Vagina (tissue), 2 donors: ENCODE data around the gene KRT75. TPM values are rescaled to one million over a fixed set of nuclear protein-coding genes. Genes with fewer than 3 reads are reported as not detected.
A peak's percentile ranks its signal among the peaks of the same experiment; 100 is the strongest.

Source experiments
- DNase-seq, 2 donors: peaks; one replicate each; pipeline ENCODE4 v3.0.0-alpha.2; 2017; ENCODE audit errors: extremely low spot score in 2 of 2
- H3K27ac ChIP-seq: fragments of 200-600 bp; sonication (generic); one replicate; pipeline ENCODE4 v1.5.1; 2019
- H3K27me3 ChIP-seq: fragments of 200-600 bp; sonication (generic); one replicate; pipeline ENCODE4 v1.5.1; 2019
- H3K36me3 ChIP-seq, 2 donors: fragments of 200-600 bp; sonication (generic); one replicate each; pipeline ENCODE4 v1.5.1; 2017 to 2019
- H3K4me1 ChIP-seq: fragments of 200-600 bp; sonication (generic); one replicate; pipeline ENCODE4 v1.5.1; 2019
- H3K4me3 ChIP-seq, 2 donors: fragments of 200-600 bp; sonication (generic); 1 replicate in 1 of 2; 2 replicates in 1 of 2; pipeline ENCODE4 v1.5.1; 2016 to 2019
- H3K9me3 ChIP-seq: fragments of 200-600 bp; sonication (generic); one replicate; pipeline ENCODE4 v1.5.1; 2019
- CTCF ChIP-seq, 3 experiments: fragments of 450-650 bp in 2 of 3; fragments of 200-600 bp in 1 of 3; sonication (generic) in 1 of 3; IDR thresholded peaks; one replicate each; pipeline ENCODE4 v1.5.1; 2017 to 2019; ENCODE audit warnings: antibody characterized with exemption in 3 of 3, mild to moderate bottlenecking in 2 of 3, moderate library complexity in 2 of 3
- POLR2A ChIP-seq, 2 donors: fragments of 450-650 bp; IDR thresholded peaks; one replicate each; pipeline ENCODE4 v1.6.1; 2017; ENCODE audit warnings: antibody characterized with exemption in 2 of 2, mild to moderate bottlenecking in 2 of 2, moderate library complexity in 2 of 2
- POLR2AphosphoS5 ChIP-seq, 2 donors: sonication (generic); formaldehyde crosslinking; IDR thresholded peaks; one replicate each; pipeline ENCODE4 v1.9.0; 2017; ENCODE audit warnings: antibody characterized with exemption in 2 of 2, mild to moderate bottlenecking in 2 of 2, low read depth in 1 of 2; ENCODE audit not compliant: insufficient read depth in 1 of 2
- intact Hi-C: fragments of 100-400 bp; cut with DNase I; formaldehyde crosslinking; loops from one replicate; pipeline ENCODE4 v1.15.1; 2023
- total RNA-seq: library from RNA; depleted of rRNA; stranded (reverse); fragments of >200 nt; gene quantifications from one replicate; pipeline ENCODE4 v1.2.3, GENCODE V29; 2016

Gene KRT75
- total RNA-seq, 1 donor from 2014 or later = not detected

- intact Hi-C loops = no loop called here
- Histone ChIP-seq H3K27me3 (no peaks in the 10 kb centered on the region), H3K4me1 (no peaks in the 10 kb centered on the region), H3K36me3 (no peaks in the 10 kb centered on the region), H3K4me3 (no peak overlapping the region), H3K27ac (no peak overlapping the region), H3K9me3 (no peaks in the 10 kb centered on the region)
- DNase-seq = no peak
- no peak for TF ChIP-seq POLR2AphosphoS5 (IDR thresholded peaks at IDR 0.05; ENCODE audit: insufficient read depth in 1 of 2, low read depth in 1 of 2)
- TF ChIP-seq POLR2A (IDR thresholded peaks at IDR 0.05) = no peak
- TF ChIP-seq CTCF (IDR thresholded peaks at IDR 0.05) = no peak
Measured at GRCh38 chr12:52444647-52445595, 10.8 kb upstream of the KRT75 start.

GRCh38 chr12:52443966-52444365 is 9.8 kb upstream of the KRT75 start:
- TF ChIP-seq POLR2AphosphoS5 (IDR thresholded peaks at IDR 0.05; ENCODE audit: insufficient read depth in 1 of 2, low read depth in 1 of 2) (no peak), CTCF (IDR thresholded peaks at IDR 0.05) (no peak), POLR2A (IDR thresholded peaks at IDR 0.05) (no peak)
- Histone ChIP-seq H3K27ac (no peak overlapping the region), H3K9me3 (no peaks in the 10 kb centered on the region), H3K4me1 (peaks cover 7% of the 10 kb centered on the region), H3K36me3 (no peaks in the 10 kb centered on the region), H3K4me3 (no peak overlapping the region), H3K27me3 (no peaks in the 10 kb centered on the region)
- intact Hi-C loops = no loop called here
- DNase-seq = no peak

- intact Hi-C loops = no loop called here
- Histone ChIP-seq H3K9me3 (no peaks in the 10 kb centered on the region), H3K27ac (no peak overlapping the region), H3K36me3 (no peaks in the 10 kb centered on the region), H3K4me3 (no peak overlapping the region), H3K4me1 (peaks cover 18% of the 10 kb centered on the region), H3K27me3 (no peaks in the 10 kb centered on the region)
- DNase-seq = no peak
- no peak for TF ChIP-seq CTCF (IDR thresholded peaks at IDR 0.05)
- TF ChIP-seq POLR2A (IDR thresholded peaks at IDR 0.05) = no peak
- no peak for TF ChIP-seq POLR2AphosphoS5 (IDR thresholded peaks at IDR 0.05; ENCODE audit: insufficient read depth in 1 of 2, low read depth in 1 of 2)
Measured at GRCh38 chr12:52442600-52443061, 8.5 kb upstream of the KRT75 start.

GRCh38 chr12:52441320-52441911 is 7.2 kb upstream of the KRT75 start:
- H3K36me3 ChIP-seq = no peaks in the 10 kb centered on the region
- no peak overlapping the region for H3K27ac ChIP-seq
- DNase-seq = peak in 1 of 2 donors; percentile 71

More at GRCh38 chr12:52441320-52441911, 7.2 kb upstream of the KRT75 start:
- Histone ChIP-seq H3K4me3 (no peak overlapping the region), H3K4me1 (peaks cover 31% of the 10 kb centered on the region), H3K27me3 (no peaks in the 10 kb centered on the region), H3K9me3 (no peaks in the 10 kb centered on the region)
- intact Hi-C loops = no loop called here
- TF ChIP-seq CTCF (IDR thresholded peaks at IDR 0.05) (no peak), POLR2A (IDR thresholded peaks at IDR 0.05) (no peak), POLR2AphosphoS5 (IDR thresholded peaks at IDR 0.05; ENCODE audit: insufficient read depth in 1 of 2, low read depth in 1 of 2) (no peak)
